ENCODE results near the gene LSS.

- TF ChIP-seq CTCF (conservative IDR thresholded peaks at IDR 0.05 in 1 of 2, IDR thresholded peaks at IDR 0.05 in 1 of 2; ENCODE audit: extremely low read depth in 1 of 2, insufficient read depth in 1 of 2, low read depth in 1 of 2, low read length in 2 of 2) = no peak
- TF ChIP-seq EZH2 (IDR thresholded peaks at IDR 0.05; ENCODE audit: borderline replicate concordance, low read length) = no peak
These were observed 5.9 kb upstream of the LSS start for GRCh38 chr21:46234436-46234950.
